GM23338 (cell line): ENCODE data around the gene HSPB2.

Experiments
- CREB1 ChIP-seq: fragments of 250-450 bp; sonication (Bioruptor Pico); IDR thresholded peaks from 2 replicates; pipeline ENCODE4 v1.5.0; 2020; ENCODE audit warnings: low read depth, mild to moderate bottlenecking, moderate library complexity
- EZH2 ChIP-seq: fragments of 200-600 bp; sonication (generic); IDR thresholded peaks from one replicate; pipeline ENCODE4 v1.8.0; 2017; ENCODE audit warnings: antibody characterized with exemption, mild to moderate bottlenecking, low read depth; ENCODE audit not compliant: unreplicated experiment
- EZH2phosphoT487 ChIP-seq: fragments of 200-600 bp; sonication (generic); IDR thresholded peaks from one replicate; pipeline ENCODE4 v1.8.1; 2018; ENCODE audit warnings: antibody characterized with exemption; ENCODE audit not compliant: unreplicated experiment
- JUNB ChIP-seq: IDR thresholded peaks from one replicate; pipeline ENCODE4 v1.6.1; 2016; ENCODE audit warnings: antibody characterized with exemption; ENCODE audit not compliant: unreplicated experiment
- NANOG ChIP-seq: IDR thresholded peaks from 2 replicates; pipeline ENCODE4 v1.6.1; 2016; ENCODE audit warnings: antibody characterized with exemption, borderline replicate concordance
- POLR2AphosphoS5 ChIP-seq: IDR thresholded peaks from 2 replicates; pipeline ENCODE4 v1.6.1; 2016; ENCODE audit warnings: antibody characterized with exemption, low read depth
- TF ChIP-seq, protein P1 (sequence below), 2 experiments: fragments of 200-600 bp in 1 of 2; sonication (generic) in 1 of 2; conservative IDR thresholded peaks; 2 replicates each; pipeline versions ENCODE4 v1.5.1 to v1.6.1; 2016 to 2017; ENCODE audit warnings: antibody characterized with exemption in 2 of 2, low read depth in 2 of 2, mild to moderate bottlenecking in 2 of 2, moderate library complexity in 1 of 2
- TF ChIP-seq, protein P2 (sequence below): IDR thresholded peaks from one replicate; pipeline ENCODE4 v1.6.1; 2018; ENCODE audit warnings: antibody characterized with exemption; ENCODE audit not compliant: unreplicated experiment

DNA sequence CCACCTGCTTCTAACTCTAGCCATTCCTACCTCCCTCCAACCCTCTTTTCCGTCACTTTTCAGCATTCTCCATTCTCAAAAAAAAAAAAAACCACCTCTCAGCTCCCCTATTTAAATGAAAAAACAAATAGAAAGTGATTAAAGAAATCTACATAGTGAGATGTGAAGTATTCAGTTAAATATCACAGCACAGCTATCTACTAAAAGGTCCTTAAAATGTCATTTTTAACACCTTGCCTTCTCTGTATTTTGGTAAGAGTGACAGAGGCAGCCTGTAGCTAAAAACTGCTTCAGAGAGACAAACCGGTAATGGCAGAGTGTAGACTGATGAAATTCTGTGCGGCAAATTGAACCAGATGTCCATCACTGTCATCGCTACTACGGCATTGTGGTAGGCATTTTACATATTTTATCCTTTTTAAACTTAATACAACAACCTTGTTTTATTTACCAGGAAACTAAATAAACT, 40.8 kb upstream of the HSPB2 start:
- TF ChIP-seq EZH2 (no peak), POLR2AphosphoS5 (no peak), NANOG (no peak), JUNB (no peak), CREB1 (CRISPR knock-in tag) (no peak), EZH2phosphoT487 (no peak)
- TF ChIP-seq, protein P1, sequence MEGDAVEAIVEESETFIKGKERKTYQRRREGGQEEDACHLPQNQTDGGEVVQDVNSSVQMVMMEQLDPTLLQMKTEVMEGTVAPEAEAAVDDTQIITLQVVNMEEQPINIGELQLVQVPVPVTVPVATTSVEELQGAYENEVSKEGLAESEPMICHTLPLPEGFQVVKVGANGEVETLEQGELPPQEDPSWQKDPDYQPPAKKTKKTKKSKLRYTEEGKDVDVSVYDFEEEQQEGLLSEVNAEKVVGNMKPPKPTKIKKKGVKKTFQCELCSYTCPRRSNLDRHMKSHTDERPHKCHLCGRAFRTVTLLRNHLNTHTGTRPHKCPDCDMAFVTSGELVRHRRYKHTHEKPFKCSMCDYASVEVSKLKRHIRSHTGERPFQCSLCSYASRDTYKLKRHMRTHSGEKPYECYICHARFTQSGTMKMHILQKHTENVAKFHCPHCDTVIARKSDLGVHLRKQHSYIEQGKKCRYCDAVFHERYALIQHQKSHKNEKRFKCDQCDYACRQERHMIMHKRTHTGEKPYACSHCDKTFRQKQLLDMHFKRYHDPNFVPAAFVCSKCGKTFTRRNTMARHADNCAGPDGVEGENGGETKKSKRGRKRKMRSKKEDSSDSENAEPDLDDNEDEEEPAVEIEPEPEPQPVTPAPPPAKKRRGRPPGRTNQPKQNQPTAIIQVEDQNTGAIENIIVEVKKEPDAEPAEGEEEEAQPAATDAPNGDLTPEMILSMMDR (conservative IDR thresholded peaks at IDR 0.05; ENCODE audit: low read depth in 2 of 2): no peak
- TF ChIP-seq, protein P2, sequence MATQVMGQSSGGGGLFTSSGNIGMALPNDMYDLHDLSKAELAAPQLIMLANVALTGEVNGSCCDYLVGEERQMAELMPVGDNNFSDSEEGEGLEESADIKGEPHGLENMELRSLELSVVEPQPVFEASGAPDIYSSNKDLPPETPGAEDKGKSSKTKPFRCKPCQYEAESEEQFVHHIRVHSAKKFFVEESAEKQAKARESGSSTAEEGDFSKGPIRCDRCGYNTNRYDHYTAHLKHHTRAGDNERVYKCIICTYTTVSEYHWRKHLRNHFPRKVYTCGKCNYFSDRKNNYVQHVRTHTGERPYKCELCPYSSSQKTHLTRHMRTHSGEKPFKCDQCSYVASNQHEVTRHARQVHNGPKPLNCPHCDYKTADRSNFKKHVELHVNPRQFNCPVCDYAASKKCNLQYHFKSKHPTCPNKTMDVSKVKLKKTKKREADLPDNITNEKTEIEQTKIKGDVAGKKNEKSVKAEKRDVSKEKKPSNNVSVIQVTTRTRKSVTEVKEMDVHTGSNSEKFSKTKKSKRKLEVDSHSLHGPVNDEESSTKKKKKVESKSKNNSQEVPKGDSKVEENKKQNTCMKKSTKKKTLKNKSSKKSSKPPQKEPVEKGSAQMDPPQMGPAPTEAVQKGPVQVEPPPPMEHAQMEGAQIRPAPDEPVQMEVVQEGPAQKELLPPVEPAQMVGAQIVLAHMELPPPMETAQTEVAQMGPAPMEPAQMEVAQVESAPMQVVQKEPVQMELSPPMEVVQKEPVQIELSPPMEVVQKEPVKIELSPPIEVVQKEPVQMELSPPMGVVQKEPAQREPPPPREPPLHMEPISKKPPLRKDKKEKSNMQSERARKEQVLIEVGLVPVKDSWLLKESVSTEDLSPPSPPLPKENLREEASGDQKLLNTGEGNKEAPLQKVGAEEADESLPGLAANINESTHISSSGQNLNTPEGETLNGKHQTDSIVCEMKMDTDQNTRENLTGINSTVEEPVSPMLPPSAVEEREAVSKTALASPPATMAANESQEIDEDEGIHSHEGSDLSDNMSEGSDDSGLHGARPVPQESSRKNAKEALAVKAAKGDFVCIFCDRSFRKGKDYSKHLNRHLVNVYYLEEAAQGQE: no peak
